H1 (cell line): ENCODE results near the gene OR2T4. TPM values are rescaled to one million over a fixed set of nuclear protein-coding genes. Genes with fewer than 3 reads are reported as not detected.

Experiments
- CEBPB ChIP-seq: IDR thresholded peaks from 2 replicates; pipeline ENCODE4 v1.6.1; 2012; ENCODE audit warnings: low read depth, low read length
- EP300 ChIP-seq, 2 experiments: IDR thresholded peaks; 1 replicate in 1 of 2; 2 replicates in 1 of 2; pipeline ENCODE4 v1.6.1; 2011 to 2012; ENCODE audit warnings: low read depth in 2 of 2, low read length in 2 of 2, mild to moderate bottlenecking in 2 of 2, borderline replicate concordance in 1 of 2, inconsistent platforms in 1 of 2, moderate library complexity in 1 of 2
- HDAC6 ChIP-seq: IDR thresholded peaks from one replicate; pipeline ENCODE4 v1.7.1; 2012; ENCODE audit warnings: low read depth, mild to moderate bottlenecking, inconsistent platforms, low read length, moderate library complexity
- KDM4A ChIP-seq: IDR thresholded peaks from one replicate; pipeline ENCODE4 v1.7.1; 2012; ENCODE audit warnings: low read depth, mild to moderate bottlenecking, moderate library complexity, low read length, inconsistent platforms; ENCODE audit not compliant: severe bottlenecking
- POLR2A ChIP-seq, 2 experiments: IDR thresholded peaks; 1 replicate in 1 of 2; 2 replicates in 1 of 2; pipeline ENCODE4 v1.6.1; 2011; ENCODE audit warnings: low read depth in 2 of 2, low read length in 2 of 2, mild to moderate bottlenecking in 2 of 2; ENCODE audit errors: control extremely low read depth in 1 of 2
- RAD21 ChIP-seq, 2 experiments: IDR thresholded peaks in 1 of 2; conservative IDR thresholded peaks in 1 of 2; 2 replicates each; pipeline ENCODE4 v1.6.1; 2011; ENCODE audit warnings: low read depth in 2 of 2, low read length in 2 of 2, improper control_type of control experiment in 1 of 2, inconsistent platforms in 1 of 2, mild to moderate bottlenecking in 1 of 2, moderate library complexity in 1 of 2
- SAP30 ChIP-seq: fragments of 300-600 bp; sonication (generic); IDR thresholded peaks from 2 replicates; pipeline ENCODE4 v1.7.1; 2012; ENCODE audit warnings: low read length, moderate library complexity, mild to moderate bottlenecking, inconsistent platforms; ENCODE audit not compliant: insufficient read depth, insufficient replicate concordance
- SP1 ChIP-seq: IDR thresholded peaks from 2 replicates; pipeline ENCODE4 v1.6.1; 2011; ENCODE audit warnings: low read depth, low read length
- SRF ChIP-seq: IDR thresholded peaks from 2 replicates; pipeline ENCODE4 v1.6.1; 2011; ENCODE audit warnings: mild to moderate bottlenecking, low read depth, low read length, moderate library complexity
- YY1 ChIP-seq: IDR thresholded peaks from 2 replicates; pipeline ENCODE4 v1.6.1; 2011; ENCODE audit warnings: low read depth, mild to moderate bottlenecking, low read length
- ZNF274 ChIP-seq: IDR thresholded peaks from 2 replicates; pipeline ENCODE4 v1.7.0; 2012; ENCODE audit warnings: low read length, borderline replicate concordance; ENCODE audit errors: extremely low read depth
- polyA plus RNA-seq, 7 experiments: library from polyadenylated mRNA; depleted of rRNA in 3 of 7; stranded (reverse) in 5 of 7; unstranded in 2 of 7; fragments of >200 nt in 5 of 7; fragments of 200-250 nt in 2 of 7; gene quantifications; 1 replicate in 5 of 7; 2 replicates in 1 of 7; 4 replicates in 1 of 7; pipeline versions ENCODE4 v1.2.1 to v1.2.3, GENCODE V29; 2011 to 2013; ENCODE audit warnings: missing spikeins in 2 of 7, mixed read lengths in 2 of 7
- total RNA-seq: library from RNA; stranded (reverse); fragmentation: NEBNext Ultra II Directional; extraction: Animal tissue kit (Norgen Biotek cat#: 25700); gene quantifications from 2 replicates; pipeline ENCODE4 v1.2.1, GENCODE V29; 2021
- TF ChIP-seq, protein P1 (sequence below): fragments of 300-600 bp; sonication (generic); IDR thresholded peaks from 2 replicates; pipeline ENCODE4 v1.7.1; 2012; ENCODE audit warnings: low read length, moderate library complexity, mild to moderate bottlenecking, inconsistent platforms; ENCODE audit not compliant: insufficient replicate concordance

Gene OR2T4
- total and polyA plus RNA-seq, 2 of the 8 experiments (the other 6 are each of a cell fraction or from before 2014, with no cell fraction given) = not detected

DNA sequence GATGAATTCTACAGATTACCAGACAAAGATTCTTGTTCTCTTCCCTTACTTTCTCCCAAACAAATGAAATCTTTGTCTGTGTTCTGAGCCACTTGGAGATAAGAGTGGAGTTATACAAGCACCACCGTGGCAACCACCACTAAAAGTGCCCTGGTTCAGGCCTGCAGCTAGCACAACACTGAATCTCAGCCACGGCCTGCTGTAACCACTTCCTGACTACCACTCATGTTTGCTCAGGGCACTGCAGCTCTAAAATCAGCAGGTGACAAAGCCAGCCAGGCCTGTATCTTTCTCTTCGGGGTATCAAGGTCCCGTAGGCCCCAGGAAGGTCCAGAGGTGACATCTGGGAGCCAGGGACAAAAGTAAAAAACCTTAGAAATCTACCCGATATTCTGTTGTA is 10.9 kb downstream of the OR2T4 start (continued):
- TF ChIP-seq, protein P1, sequence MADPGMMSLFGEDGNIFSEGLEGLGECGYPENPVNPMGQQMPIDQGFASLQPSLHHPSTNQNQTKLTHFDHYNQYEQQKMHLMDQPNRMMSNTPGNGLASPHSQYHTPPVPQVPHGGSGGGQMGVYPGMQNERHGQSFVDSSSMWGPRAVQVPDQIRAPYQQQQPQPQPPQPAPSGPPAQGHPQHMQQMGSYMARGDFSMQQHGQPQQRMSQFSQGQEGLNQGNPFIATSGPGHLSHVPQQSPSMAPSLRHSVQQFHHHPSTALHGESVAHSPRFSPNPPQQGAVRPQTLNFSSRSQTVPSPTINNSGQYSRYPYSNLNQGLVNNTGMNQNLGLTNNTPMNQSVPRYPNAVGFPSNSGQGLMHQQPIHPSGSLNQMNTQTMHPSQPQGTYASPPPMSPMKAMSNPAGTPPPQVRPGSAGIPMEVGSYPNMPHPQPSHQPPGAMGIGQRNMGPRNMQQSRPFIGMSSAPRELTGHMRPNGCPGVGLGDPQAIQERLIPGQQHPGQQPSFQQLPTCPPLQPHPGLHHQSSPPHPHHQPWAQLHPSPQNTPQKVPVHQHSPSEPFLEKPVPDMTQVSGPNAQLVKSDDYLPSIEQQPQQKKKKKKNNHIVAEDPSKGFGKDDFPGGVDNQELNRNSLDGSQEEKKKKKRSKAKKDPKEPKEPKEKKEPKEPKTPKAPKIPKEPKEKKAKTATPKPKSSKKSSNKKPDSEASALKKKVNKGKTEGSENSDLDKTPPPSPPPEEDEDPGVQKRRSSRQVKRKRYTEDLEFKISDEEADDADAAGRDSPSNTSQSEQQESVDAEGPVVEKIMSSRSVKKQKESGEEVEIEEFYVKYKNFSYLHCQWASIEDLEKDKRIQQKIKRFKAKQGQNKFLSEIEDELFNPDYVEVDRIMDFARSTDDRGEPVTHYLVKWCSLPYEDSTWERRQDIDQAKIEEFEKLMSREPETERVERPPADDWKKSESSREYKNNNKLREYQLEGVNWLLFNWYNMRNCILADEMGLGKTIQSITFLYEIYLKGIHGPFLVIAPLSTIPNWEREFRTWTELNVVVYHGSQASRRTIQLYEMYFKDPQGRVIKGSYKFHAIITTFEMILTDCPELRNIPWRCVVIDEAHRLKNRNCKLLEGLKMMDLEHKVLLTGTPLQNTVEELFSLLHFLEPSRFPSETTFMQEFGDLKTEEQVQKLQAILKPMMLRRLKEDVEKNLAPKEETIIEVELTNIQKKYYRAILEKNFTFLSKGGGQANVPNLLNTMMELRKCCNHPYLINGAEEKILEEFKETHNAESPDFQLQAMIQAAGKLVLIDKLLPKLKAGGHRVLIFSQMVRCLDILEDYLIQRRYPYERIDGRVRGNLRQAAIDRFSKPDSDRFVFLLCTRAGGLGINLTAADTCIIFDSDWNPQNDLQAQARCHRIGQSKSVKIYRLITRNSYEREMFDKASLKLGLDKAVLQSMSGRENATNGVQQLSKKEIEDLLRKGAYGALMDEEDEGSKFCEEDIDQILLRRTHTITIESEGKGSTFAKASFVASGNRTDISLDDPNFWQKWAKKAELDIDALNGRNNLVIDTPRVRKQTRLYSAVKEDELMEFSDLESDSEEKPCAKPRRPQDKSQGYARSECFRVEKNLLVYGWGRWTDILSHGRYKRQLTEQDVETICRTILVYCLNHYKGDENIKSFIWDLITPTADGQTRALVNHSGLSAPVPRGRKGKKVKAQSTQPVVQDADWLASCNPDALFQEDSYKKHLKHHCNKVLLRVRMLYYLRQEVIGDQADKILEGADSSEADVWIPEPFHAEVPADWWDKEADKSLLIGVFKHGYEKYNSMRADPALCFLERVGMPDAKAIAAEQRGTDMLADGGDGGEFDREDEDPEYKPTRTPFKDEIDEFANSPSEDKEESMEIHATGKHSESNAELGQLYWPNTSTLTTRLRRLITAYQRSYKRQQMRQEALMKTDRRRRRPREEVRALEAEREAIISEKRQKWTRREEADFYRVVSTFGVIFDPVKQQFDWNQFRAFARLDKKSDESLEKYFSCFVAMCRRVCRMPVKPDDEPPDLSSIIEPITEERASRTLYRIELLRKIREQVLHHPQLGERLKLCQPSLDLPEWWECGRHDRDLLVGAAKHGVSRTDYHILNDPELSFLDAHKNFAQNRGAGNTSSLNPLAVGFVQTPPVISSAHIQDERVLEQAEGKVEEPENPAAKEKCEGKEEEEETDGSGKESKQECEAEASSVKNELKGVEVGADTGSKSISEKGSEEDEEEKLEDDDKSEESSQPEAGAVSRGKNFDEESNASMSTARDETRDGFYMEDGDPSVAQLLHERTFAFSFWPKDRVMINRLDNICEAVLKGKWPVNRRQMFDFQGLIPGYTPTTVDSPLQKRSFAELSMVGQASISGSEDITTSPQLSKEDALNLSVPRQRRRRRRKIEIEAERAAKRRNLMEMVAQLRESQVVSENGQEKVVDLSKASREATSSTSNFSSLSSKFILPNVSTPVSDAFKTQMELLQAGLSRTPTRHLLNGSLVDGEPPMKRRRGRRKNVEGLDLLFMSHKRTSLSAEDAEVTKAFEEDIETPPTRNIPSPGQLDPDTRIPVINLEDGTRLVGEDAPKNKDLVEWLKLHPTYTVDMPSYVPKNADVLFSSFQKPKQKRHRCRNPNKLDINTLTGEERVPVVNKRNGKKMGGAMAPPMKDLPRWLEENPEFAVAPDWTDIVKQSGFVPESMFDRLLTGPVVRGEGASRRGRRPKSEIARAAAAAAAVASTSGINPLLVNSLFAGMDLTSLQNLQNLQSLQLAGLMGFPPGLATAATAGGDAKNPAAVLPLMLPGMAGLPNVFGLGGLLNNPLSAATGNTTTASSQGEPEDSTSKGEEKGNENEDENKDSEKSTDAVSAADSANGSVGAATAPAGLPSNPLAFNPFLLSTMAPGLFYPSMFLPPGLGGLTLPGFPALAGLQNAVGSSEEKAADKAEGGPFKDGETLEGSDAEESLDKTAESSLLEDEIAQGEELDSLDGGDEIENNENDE = no peak
- no peak for TF ChIP-seq POLR2A (IDR thresholded peaks at IDR 0.05; ENCODE audit: control extremely low read depth in 1 of 2, low read depth in 2 of 2, low read length in 2 of 2)
- no peak for TF ChIP-seq CEBPB
- TF ChIP-seq EP300 (IDR thresholded peaks at IDR 0.05; ENCODE audit: borderline replicate concordance in 1 of 2, low read depth in 2 of 2, low read length in 2 of 2) = no peak
- TF ChIP-seq SAP30 = no peak
- no peak for TF ChIP-seq SP1
- TF ChIP-seq HDAC6 = no peak
- TF ChIP-seq SRF = no peak
- no peak for TF ChIP-seq YY1
- no peak for TF ChIP-seq RAD21 (IDR thresholded peaks at IDR 0.05 in 1 of 2, conservative IDR thresholded peaks at IDR 0.05 in 1 of 2; ENCODE audit: low read depth in 2 of 2, low read length in 2 of 2)
- no peak for TF ChIP-seq ZNF274
- no peak for TF ChIP-seq KDM4A
